Hepatocyte (in vitro differentiated cells): Measurements from ENCODE around the gene PRPH.
"Not testable (repeated sequence)": the region's sequence is repeated elsewhere in the genome, so short reads cannot be mapped to it uniquely, and the experiment has no call there.

Experiments used
- CTCF ChIP-seq: fragments of 200-600 bp; sonication (generic); IDR thresholded peaks from 2 replicates; pipeline ENCODE4 v1.5.1; 2016; ENCODE audit warnings: antibody characterized with exemption, mild to moderate bottlenecking; ENCODE audit not compliant: poor library complexity
- EZH2 ChIP-seq: fragments of 200-600 bp; sonication (generic); IDR thresholded peaks from 2 replicates; pipeline ENCODE4 v1.6.1; 2016; ENCODE audit warnings: antibody characterized with exemption, mild to moderate bottlenecking, borderline replicate concordance
- EZH2phosphoT487 ChIP-seq: fragments of 200-600 bp; sonication (generic); IDR thresholded peaks from one replicate; pipeline ENCODE4 v1.6.1; 2018; ENCODE audit warnings: antibody characterized with exemption, mild to moderate bottlenecking, low read depth, moderate library complexity; ENCODE audit not compliant: unreplicated experiment, severe bottlenecking

- not testable (repeated sequence) for TF ChIP-seq EZH2, CTCF, EZH2phosphoT487
Measured at GRCh38 chr12:49255456-49255855, 39.5 kb upstream of the PRPH start.
